ENCODE data around the gene TAS1R3. TPM values are rescaled to one million over a fixed set of nuclear protein-coding genes. Genes with fewer than 3 reads are reported as not detected.

Gene TAS1R3
- total RNA-seq, 2 experiments from 2014 or later = 0.99 to 1.1 TPM

DNA sequence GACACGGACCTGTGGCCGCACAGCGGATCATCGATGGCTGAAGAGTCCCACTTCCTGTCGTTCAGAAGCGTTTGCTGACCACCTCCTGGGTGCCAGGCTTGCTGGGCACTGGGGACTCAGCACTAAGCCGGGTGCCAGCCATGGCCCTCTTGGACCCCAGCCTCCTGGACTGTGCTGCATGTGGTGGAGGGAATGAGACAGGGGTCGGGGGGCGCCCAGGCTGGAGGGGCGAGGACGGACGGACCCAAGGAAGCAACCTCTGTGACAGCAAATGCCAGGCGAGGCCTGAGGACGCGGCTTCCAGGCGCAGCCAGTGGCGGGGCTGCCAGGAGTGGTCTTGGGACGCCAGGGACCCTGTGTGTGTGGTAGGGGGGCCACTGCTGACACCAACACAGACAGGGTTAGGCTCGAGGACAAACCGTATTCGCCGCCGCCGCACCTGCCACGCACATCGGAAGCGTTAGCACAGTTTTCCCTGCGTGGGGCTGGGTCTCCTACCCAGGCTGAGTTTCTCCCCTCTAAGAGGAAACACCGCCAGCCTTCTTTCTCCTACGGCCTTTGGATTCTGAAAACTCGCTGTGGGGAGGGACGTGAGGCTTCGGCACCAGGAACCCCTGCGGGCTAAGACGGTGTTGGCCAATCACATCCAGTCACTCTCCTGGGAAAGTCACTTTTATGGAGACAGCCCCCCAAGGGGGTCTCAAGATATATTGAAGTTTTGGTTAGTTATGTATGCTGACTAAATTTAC is 30.3 kb downstream of the TAS1R3 start:
- BruUV-seq (replicated peaks) = no TSS peak
- no peaks in the 10 kb centered on the region for H3K79me2 ChIP-seq (ENCODE audit: insufficient read depth, low read depth, low read length)
- CTCF ChIA-PET (ENCODE audit: unreplicated experiment) = no interaction called here
- no peak overlapping the region for H3K27ac ChIP-seq (ENCODE audit: low read depth, low read length, poor library complexity, severe bottlenecking)
- no peaks in the 10 kb centered on the region for H3K9me2 ChIP-seq (ENCODE audit: insufficient read depth, low read length)
- peaks cover 8% of the 10 kb centered on the region for H3K9me3 ChIP-seq (ENCODE audit: low read length)
- POLR2A ChIA-PET = no interaction called here
- TF ChIP-seq, protein P1, sequence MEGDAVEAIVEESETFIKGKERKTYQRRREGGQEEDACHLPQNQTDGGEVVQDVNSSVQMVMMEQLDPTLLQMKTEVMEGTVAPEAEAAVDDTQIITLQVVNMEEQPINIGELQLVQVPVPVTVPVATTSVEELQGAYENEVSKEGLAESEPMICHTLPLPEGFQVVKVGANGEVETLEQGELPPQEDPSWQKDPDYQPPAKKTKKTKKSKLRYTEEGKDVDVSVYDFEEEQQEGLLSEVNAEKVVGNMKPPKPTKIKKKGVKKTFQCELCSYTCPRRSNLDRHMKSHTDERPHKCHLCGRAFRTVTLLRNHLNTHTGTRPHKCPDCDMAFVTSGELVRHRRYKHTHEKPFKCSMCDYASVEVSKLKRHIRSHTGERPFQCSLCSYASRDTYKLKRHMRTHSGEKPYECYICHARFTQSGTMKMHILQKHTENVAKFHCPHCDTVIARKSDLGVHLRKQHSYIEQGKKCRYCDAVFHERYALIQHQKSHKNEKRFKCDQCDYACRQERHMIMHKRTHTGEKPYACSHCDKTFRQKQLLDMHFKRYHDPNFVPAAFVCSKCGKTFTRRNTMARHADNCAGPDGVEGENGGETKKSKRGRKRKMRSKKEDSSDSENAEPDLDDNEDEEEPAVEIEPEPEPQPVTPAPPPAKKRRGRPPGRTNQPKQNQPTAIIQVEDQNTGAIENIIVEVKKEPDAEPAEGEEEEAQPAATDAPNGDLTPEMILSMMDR (conservative IDR thresholded peaks at IDR 0.05; ENCODE audit: low read length) = no peak
- TF ChIP-seq EZH2phosphoT487 (IDR thresholded peaks at IDR 0.05; ENCODE audit: borderline replicate concordance, low read depth, low read length) = no peak
- no peak overlapping the region for H3K4me3 ChIP-seq (ENCODE audit: low read depth, low read length, poor library complexity, severe bottlenecking)
- no peaks in the 10 kb centered on the region for H3K36me3 ChIP-seq (ENCODE audit: insufficient read depth, low read length)
- intact Hi-C loops (cut with micrococcal nuclease; ENCODE audit: unreplicated experiment) = no loop called here
- H2AFZ ChIP-seq (ENCODE audit: low read length) = no peak overlapping the region
- no peaks in the 10 kb centered on the region for H3K4me1 ChIP-seq (ENCODE audit: insufficient read depth, low read length, poor library complexity, severe bottlenecking)
- no peak for DNase-seq (ENCODE audit: low spot score)
- H4K20me1 ChIP-seq (ENCODE audit: insufficient read depth, low read length) = no peaks in the 10 kb centered on the region
- no peak overlapping the region for H3K4me2 ChIP-seq (ENCODE audit: low read length)

- H3K9me2 ChIP-seq (ENCODE audit: insufficient read depth, low read length) = no peaks in the 10 kb centered on the region
- TF ChIP-seq, protein P1 (conservative IDR thresholded peaks at IDR 0.05; ENCODE audit: low read length) = no peak
- TF ChIP-seq EZH2phosphoT487 (IDR thresholded peaks at IDR 0.05; ENCODE audit: borderline replicate concordance, low read depth, low read length) = no peak
- CTCF ChIA-PET (ENCODE audit: unreplicated experiment) = no interaction called here
- H3K79me2 ChIP-seq (ENCODE audit: insufficient read depth, low read depth, low read length) = no peaks in the 10 kb centered on the region
- intact Hi-C loops (cut with micrococcal nuclease; ENCODE audit: unreplicated experiment) = no loop called here
- no peaks in the 10 kb centered on the region for H3K4me1 ChIP-seq (ENCODE audit: insufficient read depth, low read length, poor library complexity, severe bottlenecking)
- no peaks in the 10 kb centered on the region for H4K20me1 ChIP-seq (ENCODE audit: insufficient read depth, low read length)
- H3K36me3 ChIP-seq (ENCODE audit: insufficient read depth, low read length) = no peaks in the 10 kb centered on the region
- no TSS peak for BruUV-seq (replicated peaks)
- no peak overlapping the region for H3K27ac ChIP-seq (ENCODE audit: low read depth, low read length, poor library complexity, severe bottlenecking)
- peaks cover 14% of the 10 kb centered on the region for H3K9me3 ChIP-seq (ENCODE audit: low read length)
- no peak overlapping the region for H2AFZ ChIP-seq (ENCODE audit: low read length)
- POLR2A ChIA-PET = no interaction called here
- DNase-seq (ENCODE audit: low spot score) = no peak
- H3K4me3 ChIP-seq (ENCODE audit: low read depth, low read length, poor library complexity, severe bottlenecking) = no peak overlapping the region
- H3K4me2 ChIP-seq (ENCODE audit: low read length) = no peak overlapping the region
These were observed 30.9 kb downstream of the TAS1R3 start for GRCh38 chr1:1361982-1362423.

DNA sequence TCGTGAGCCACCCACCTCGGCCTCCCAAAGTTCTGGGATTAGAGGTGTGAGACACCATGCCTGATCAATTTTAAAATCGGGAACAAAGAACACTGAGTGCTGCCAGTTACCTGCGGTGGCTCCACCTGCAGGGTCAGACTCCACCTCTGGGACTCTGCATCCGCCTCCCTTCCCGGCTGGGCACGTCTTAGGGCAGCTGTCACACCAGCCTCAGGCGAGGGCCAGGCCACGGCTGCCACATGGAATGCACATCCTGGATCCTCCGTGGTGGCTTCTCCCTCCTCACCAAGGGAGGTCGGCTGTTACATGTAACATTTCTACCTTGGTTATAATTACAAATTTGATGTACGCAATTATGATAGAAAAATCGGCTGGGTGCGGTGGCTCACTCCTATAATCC is 33.2 kb downstream of the TAS1R3 start:
- Histone ChIP-seq H3K9me3 (ENCODE audit: low read length) (peaks cover 17% of the 10 kb centered on the region), H3K4me3 (ENCODE audit: low read depth, low read length, poor library complexity, severe bottlenecking) (no peak overlapping the region), H3K4me1 (ENCODE audit: insufficient read depth, low read length, poor library complexity, severe bottlenecking) (no peaks in the 10 kb centered on the region), H4K20me1 (ENCODE audit: insufficient read depth, low read length) (no peaks in the 10 kb centered on the region), H3K79me2 (ENCODE audit: insufficient read depth, low read depth, low read length) (no peaks in the 10 kb centered on the region), H3K27ac (ENCODE audit: low read depth, low read length, poor library complexity, severe bottlenecking) (no peak overlapping the region), H3K4me2 (ENCODE audit: low read length) (no peak overlapping the region), H2AFZ (ENCODE audit: low read length) (no peak overlapping the region), H3K36me3 (ENCODE audit: insufficient read depth, low read length) (0 out of 2 replicates have a peak, but pooled peaks cover 2% of the 10 kb centered on the region), H3K9me2 (ENCODE audit: insufficient read depth, low read length) (no peaks in the 10 kb centered on the region)
- no TSS peak for BruUV-seq (replicated peaks)
- TF ChIP-seq, protein P1 (conservative IDR thresholded peaks at IDR 0.05; ENCODE audit: low read length) = no peak
- TF ChIP-seq EZH2phosphoT487 (IDR thresholded peaks at IDR 0.05; ENCODE audit: borderline replicate concordance, low read depth, low read length) = no peak
- CTCF ChIA-PET (ENCODE audit: unreplicated experiment) = no interaction called here
- no peak for DNase-seq (ENCODE audit: low spot score)
- intact Hi-C loops (cut with micrococcal nuclease; ENCODE audit: unreplicated experiment) = no loop called here
- POLR2A ChIA-PET = no interaction called here

All from OCI-LY7 (cell line).